Peyer's patch (tissue), 4 donors: ENCODE data around the gene MMP26.

Source experiments
- POLR2A ChIP-seq, 2 donors: fragments of 450-650 bp; IDR thresholded peaks; one replicate each; pipeline ENCODE4 v1.5.1; 2017; ENCODE audit warnings: antibody characterized with exemption in 2 of 2, mild to moderate bottlenecking in 2 of 2, moderate library complexity in 2 of 2
- TF ChIP-seq, protein P1 (sequence below), 6 experiments: fragments of 450-650 bp in 4 of 6; fragments of 200-600 bp in 2 of 6; sonication (generic) in 1 of 6; IDR thresholded peaks; one replicate each; pipeline ENCODE4 v1.5.1; 2017 to 2019; ENCODE audit warnings: antibody characterized with exemption in 6 of 6, mild to moderate bottlenecking in 3 of 6, moderate library complexity in 1 of 6

DNA sequence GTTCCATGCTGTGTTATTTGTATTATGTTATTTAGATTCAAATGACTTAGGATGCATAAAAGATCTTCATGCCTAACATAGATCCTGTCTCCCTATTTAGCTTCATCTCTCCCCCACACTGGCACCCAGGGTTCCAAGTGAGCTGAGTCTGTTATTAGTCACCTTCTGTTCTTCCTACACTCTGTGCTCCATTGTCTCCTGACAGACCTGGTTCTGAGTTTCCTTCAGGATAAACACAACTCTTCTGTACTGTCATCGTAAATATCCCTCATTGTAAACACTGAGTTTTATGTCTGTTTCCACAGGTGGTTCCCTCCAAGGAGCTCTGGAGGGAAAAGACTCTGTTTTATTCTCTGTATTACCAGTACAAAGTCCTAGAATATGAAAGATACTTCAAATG is 8.7 kb downstream of the MMP26 start:
- no peak for TF ChIP-seq POLR2A (IDR thresholded peaks at IDR 0.05)
- TF ChIP-seq, protein P1, sequence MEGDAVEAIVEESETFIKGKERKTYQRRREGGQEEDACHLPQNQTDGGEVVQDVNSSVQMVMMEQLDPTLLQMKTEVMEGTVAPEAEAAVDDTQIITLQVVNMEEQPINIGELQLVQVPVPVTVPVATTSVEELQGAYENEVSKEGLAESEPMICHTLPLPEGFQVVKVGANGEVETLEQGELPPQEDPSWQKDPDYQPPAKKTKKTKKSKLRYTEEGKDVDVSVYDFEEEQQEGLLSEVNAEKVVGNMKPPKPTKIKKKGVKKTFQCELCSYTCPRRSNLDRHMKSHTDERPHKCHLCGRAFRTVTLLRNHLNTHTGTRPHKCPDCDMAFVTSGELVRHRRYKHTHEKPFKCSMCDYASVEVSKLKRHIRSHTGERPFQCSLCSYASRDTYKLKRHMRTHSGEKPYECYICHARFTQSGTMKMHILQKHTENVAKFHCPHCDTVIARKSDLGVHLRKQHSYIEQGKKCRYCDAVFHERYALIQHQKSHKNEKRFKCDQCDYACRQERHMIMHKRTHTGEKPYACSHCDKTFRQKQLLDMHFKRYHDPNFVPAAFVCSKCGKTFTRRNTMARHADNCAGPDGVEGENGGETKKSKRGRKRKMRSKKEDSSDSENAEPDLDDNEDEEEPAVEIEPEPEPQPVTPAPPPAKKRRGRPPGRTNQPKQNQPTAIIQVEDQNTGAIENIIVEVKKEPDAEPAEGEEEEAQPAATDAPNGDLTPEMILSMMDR (IDR thresholded peaks at IDR 0.05), result no peak
